Activated naive CD8-positive, alpha-beta T cell treated with anti-CD3 and anti-CD28 coated beads, Interleukin-2, amount 50 U/mL, for 16 hours (primary cell): ENCODE data around the gene PYDC1.
"Not testable (repeated sequence)": the region's sequence is repeated elsewhere in the genome, so short reads cannot be mapped to it uniquely, and the experiment has no call there.

Source experiments
- DNase-seq: peaks from one replicate; pipeline ENCODE4 v3.0.0-alpha.2; 2020; ENCODE audit warnings: low read depth, low spot score

PYDC1 gene

DNA sequence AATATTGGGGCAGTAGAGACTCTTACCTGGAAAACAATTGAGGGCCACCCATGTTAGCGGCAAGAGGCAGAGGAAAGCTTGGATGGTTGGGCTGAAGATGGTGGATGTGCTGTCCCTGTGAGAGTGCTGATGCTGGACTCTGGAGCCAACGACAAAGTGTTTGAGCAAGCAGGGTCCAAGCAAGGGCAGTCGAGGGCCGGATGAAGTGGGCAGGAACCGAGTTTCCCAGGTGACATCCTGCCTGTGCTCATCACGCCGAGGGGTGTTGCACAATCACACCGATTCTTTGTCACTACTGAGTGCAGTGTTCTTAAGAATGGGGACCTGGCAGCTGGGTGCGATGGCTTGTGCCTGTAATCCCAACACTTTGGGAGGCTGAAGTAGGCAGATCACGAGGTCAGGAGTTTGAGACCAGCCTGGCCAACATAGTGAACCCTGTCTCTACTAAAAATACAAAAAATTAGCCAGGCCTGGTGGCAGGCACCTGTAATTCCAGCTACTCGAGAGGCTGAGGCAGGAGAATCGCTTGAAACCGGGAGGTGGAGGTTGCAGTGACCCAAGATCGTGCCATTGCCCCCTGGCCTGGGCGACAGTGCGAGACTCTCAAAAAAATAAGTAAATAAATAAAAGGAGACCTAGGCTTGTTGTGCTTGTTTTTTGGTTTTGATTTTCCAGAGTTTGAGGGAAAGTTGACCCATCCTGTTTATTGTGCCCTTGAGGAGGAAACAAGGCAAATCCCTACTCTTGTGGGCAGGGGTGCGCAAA lies 20.4 kb downstream of the PYDC1 start:
- DNase-seq, result no peak

- not testable (repeated sequence) for DNase-seq
Observed at GRCh38 chr16:31195861-31196260, 21.1 kb downstream of the PYDC1 start.

GRCh38 chr16:31194898-31195297 lies 22.0 kb downstream of the PYDC1 start:
- no peak for DNase-seq

- no peak for DNase-seq
Observed at GRCh38 chr16:31193874-31194273, 23.1 kb downstream of the PYDC1 start.

GRCh38 chr16:31192856-31193642 lies 23.9 kb downstream of the PYDC1 start:
- DNase-seq, result no peak

GRCh38 chr16:31191697-31192428 lies 25.1 kb downstream of the PYDC1 start:
- DNase-seq, result no peak

DNA sequence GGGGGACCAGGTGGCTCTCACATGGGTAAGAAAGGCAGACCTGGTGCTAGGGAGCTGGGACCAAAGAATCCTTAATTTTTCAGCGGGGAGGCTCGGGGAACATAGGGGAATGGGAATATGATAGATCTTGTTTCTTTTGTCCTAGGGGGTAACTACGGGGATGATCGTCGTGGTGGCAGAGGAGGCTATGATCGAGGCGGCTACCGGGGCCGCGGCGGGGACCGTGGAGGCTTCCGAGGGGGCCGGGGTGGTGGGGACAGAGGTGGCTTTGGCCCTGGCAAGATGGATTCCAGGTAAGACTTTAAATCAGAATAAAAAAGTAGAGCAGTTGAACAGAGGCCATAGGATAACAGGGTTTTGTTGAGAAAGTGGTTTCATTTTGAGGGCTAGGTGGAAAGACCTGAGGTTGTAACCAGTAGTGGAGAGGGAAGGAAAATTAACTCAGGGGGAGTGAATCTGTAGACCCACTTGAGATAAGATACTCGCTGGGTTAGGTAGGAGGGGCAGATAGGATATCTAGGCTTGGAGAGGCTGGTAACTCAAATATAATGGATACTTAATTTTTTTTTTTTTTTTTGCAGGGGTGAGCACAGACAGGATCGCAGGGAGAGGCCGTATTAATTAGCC lies 26.0 kb downstream of the PYDC1 start:
- DNase-seq, result no peak

GRCh38 chr16:31190061-31190460 lies 26.9 kb downstream of the PYDC1 start:
- DNase-seq, result no peak

GRCh38 chr16:31189412-31189778 lies 27.5 kb downstream of the PYDC1 start:
- DNase-seq, result no peak

GRCh38 chr16:31188450-31189411 lies 28.2 kb downstream of the PYDC1 start:
- DNase-seq, result no peak

DNA sequence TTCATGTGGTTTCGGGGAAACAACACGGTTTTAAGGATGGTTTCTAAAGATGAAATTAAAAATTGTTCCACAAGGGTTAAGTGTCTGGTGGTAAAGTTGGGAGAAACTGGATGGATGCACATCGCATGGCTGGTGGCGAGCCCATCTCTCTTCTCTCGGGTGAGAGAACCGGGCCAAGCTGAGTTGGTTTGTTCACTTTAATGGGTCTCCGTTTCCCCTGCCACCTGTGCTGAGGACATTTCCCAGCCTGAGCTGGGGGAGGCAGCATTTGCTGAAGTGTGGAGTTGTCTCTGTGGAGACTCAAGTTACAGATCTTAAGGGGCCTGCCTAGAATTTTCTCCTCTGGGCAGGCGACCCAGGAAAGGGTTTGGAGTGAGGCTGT lies 29.1 kb downstream of the PYDC1 start:
- no peak for DNase-seq

- DNase-seq, result no peak
Observed at GRCh38 chr16:31186930-31187807, 29.8 kb downstream of the PYDC1 start.

DNA sequence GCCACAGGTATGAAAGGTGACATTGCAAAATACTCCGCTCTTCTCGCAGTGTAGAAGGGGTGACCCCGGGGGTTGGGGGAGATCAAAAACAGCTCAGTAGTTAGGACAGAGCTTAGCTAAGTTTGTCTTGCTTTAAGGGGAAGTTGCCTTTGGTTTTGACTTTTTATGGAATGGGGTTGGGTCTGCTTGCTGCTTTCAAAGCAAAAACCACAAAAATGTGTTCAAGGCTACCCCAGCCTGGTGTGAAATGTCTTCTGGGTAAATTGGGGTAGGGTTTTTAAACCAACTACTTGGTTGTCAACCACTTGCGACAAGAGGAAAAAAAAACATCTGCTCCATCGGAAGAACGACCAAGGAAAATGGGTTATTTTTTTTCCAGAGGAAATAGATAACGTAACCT lies 30.8 kb downstream of the PYDC1 start:
- DNase-seq, result no peak

GRCh38 chr16:31185339-31185738 lies 31.6 kb downstream of the PYDC1 start:
- DNase-seq, result no peak

DNA sequence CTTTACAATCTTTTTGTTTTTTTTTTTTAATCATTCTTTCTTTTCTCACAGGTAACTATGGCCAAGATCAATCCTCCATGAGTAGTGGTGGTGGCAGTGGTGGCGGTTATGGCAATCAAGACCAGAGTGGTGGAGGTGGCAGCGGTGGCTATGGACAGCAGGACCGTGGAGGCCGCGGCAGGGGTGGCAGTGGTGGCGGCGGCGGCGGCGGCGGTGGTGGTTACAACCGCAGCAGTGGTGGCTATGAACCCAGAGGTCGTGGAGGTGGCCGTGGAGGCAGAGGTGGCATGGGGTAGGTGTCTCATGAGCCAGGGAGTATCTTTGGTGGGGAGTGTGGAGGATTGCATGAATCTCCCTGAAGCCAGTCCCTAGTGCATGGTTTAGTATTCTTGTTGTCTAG lies 32.0 kb downstream of the PYDC1 start:
- DNase-seq, result no peak

DNA sequence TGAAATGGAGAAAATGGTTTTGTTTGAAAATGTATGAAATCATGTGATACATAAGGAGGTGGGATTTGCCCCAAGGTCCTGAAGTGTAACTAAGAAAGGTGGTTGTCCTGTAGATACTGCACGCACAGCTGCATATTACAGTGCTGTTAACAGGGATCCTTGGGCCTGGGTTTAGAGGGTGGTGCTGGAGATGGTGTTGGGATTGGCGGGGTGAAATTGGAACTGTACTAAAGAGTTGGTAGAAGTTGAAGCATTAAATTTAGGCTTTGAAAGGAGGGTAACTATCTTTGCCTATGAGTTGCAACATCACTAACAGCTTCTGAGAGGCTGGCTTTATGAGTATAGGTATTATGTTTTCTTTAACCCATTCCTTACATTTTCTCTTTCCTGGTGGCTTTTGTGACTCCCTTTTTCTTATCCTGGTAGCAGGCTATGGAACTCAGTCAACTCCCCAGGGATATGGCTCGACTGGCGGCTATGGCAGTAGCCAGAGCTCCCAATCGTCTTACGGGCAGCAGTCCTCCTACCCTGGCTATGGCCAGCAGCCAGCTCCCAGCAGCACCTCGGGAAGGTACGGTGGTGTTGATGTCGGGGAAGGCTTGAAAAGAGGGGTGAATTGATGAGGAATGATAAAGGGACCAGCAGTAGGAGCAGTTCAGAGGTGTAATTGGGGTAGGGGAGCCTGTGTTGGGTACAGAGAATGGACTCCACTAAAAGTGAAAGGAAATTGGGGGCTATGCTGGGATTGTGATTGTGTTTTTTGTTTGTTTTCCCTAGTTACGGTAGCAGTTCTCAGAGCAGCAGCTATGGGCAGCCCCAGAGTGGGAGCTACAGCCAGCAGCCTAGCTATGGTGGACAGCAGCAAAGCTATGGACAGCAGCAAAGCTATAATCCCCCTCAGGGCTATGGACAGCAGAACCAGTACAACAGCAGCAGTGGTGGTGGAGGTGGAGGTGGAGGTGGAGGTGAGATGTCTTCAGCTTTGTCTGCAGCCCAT lies 33.2 kb downstream of the PYDC1 start:
- DNase-seq, result no peak

DNA sequence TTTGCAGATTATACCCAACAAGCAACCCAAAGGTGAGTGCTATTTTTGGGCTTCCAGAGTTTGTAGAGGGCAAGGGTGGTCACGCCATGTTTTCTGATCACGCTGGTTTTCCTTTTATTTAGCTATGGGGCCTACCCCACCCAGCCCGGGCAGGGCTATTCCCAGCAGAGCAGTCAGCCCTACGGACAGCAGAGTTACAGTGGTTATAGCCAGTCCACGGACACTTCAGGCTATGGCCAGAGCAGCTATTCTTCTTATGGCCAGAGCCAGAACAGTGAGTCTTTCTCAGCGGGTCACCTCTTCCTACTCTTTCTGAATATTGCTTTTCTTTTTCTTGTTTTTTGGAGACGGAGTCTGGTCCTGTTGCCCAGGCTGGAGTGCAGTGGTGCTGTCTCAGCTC lies 34.5 kb downstream of the PYDC1 start:
- DNase-seq, result no peak

DNA sequence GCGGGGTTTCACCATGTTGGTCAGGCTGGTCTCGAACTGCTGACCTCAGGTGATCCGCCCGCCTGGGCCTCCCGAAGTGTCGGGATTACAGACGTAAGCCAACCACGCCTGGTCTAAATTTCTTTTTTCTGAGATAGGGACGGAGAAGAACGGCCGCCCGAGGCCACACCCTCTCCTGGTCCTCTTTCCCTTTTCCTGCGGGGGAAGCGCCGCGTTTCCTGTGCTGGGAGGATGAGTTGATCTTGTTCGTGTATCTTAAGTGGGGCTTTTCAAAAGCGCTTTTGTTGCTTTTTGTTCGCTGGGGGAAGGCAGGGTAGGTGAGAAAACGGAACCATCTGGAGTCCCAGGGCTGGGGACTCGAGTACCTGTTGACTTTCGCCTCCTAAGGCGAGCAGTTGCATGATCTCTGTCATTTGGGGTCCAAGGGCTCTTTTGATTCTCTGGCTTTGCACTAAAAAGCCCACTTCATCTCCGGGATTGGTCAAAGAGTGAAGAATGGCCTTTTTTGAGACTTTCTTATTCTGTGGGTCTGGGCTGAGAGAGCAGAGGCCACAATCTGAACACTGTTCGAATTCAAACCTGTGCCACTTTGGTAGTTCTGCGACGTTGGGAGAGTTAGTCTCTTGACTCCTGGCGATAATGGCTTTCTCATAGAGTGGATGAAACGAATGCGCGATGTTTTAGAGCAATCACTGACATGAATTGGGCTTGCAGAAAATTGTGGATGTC lies 35.7 kb downstream of the PYDC1 start:
- no peak for DNase-seq
